ENCODE measurements around the gene BUD31. TPM values are rescaled to one million over a fixed set of nuclear protein-coding genes. Genes with fewer than 3 reads are reported as not detected.

The BUD31 gene
- 274 and 315 TPM in 2 replicates for total RNA-seq (2014; rRNA removed; shearing (Covaris generic))

GRCh38 chr7:99408379-99409191, at the start of gene BUD31, which contains the start of gene PDAP1:
TSS of gene BUD31 (plus strand) at chr7:99408969. CDS start at chr7:99411093, 2,124 bp downstream.
TSS of gene PDAP1 (minus strand) at chr7:99408597. CDS start at chr7:99408548, 49 bp downstream.

GRCh38 chr7:99374111-99375064, 34.4 kb upstream of the BUD31 start, which contains the start of gene ARPC1B:
TSS of gene ARPC1B (plus strand) at chr7:99374730. CDS start at chr7:99385715, 10,985 bp downstream.

GRCh38 chr7:99438573-99439480, 30.1 kb downstream of the BUD31 start, which contains the start of the genes CPSF4 and PTCD1:
TSS of gene CPSF4 (plus strand) at chr7:99438943. CDS start at chr7:99439083, 140 bp downstream.
TSS of gene PTCD1 (minus strand) at chr7:99438798. CDS start at chr7:99435242, 3,556 bp downstream.

Other genes with a start within 250 kb of the BUD31 start
- not detected in 2 replicates for gene KPNA7, start 200.9 kb upstream of the BUD31 start, total RNA-seq (2014; rRNA removed; shearing (Covaris generic))
- 0.87 and 1.7 TPM in 2 replicates for gene MYH16, start 136.1 kb upstream of the BUD31 start, total RNA-seq (2014; rRNA removed; shearing (Covaris generic))
- 104 and 112 TPM in 2 replicates for gene ARPC1A, start 83.1 kb upstream of the BUD31 start, total RNA-seq (2014; rRNA removed; shearing (Covaris generic))
- 371 and 418 TPM in 2 replicates for gene ARPC1B, start 34.2 kb upstream of the BUD31 start, total RNA-seq (2014; rRNA removed; shearing (Covaris generic))
- 115 and 116 TPM in 2 replicates for gene PDAP1, start 372 bp upstream of the BUD31 start, total RNA-seq (2014; rRNA removed; shearing (Covaris generic))
- 9.2 and 13.2 TPM in 2 replicates for gene PTCD1, start 29.8 kb downstream of the BUD31 start, total RNA-seq (2014; rRNA removed; shearing (Covaris generic))
- 58.6 and 64.0 TPM in 2 replicates for gene CPSF4, start 30.0 kb downstream of the BUD31 start, total RNA-seq (2014; rRNA removed; shearing (Covaris generic))
- 632 and 731 TPM in 2 replicates for gene ATP5MF, start 57.2 kb downstream of the BUD31 start, total RNA-seq (2014; rRNA removed; shearing (Covaris generic))
- 8.4 and 17.3 TPM in 2 replicates for gene ZNF789, start 63.9 kb downstream of the BUD31 start, total RNA-seq (2014; rRNA removed; shearing (Covaris generic))
- 30.3 and 30.7 TPM in 2 replicates for gene ZNF394, start 91.3 kb downstream of the BUD31 start, total RNA-seq (2014; rRNA removed; shearing (Covaris generic))
- 10.8 and 12.2 TPM in 2 replicates for gene ZKSCAN5, start 95.7 kb downstream of the BUD31 start, total RNA-seq (2014; rRNA removed; shearing (Covaris generic))
- gene FAM200A, start 143.1 kb downstream of the BUD31 start, total RNA-seq (2014; rRNA removed; shearing (Covaris generic)), result 4.1 and 5.1 TPM in 2 replicates
- 121 and 149 TPM in 2 replicates for gene ZNF655, start 149.7 kb downstream of the BUD31 start, total RNA-seq (2014; rRNA removed; shearing (Covaris generic))
- gene TMEM225B, start 189.3 kb downstream of the BUD31 start, total RNA-seq (2014; rRNA removed; shearing (Covaris generic)), result 0.48 TPM in 1 of 2 replicates, not detected in the other
- gene ZSCAN25, start 208.0 kb downstream of the BUD31 start, total RNA-seq (2014; rRNA removed; shearing (Covaris generic)), result 17.4 and 23.4 TPM in 2 replicates

Data from A375 (cell line).